NCI-H1092 (cell line): ENCODE results near the gene ZFAND2A.

Experiments used
- DNase-seq: peaks from one replicate; lab custom pipeline; 2025; lab: John Stamatoyannopoulos, UW

ZFAND2A gene

GRCh38 chr7:1106793-1107421 lies 53.1 kb downstream of the ZFAND2A start:
- DNase-seq: no peak

GRCh38 chr7:1106063-1106792 lies 53.8 kb downstream of the ZFAND2A start:
- DNase-seq: no peak

- no peak for DNase-seq
Measured at GRCh38 chr7:1105189-1105588, 54.8 kb downstream of the ZFAND2A start.

GRCh38 chr7:1104516-1105179 lies 55.3 kb downstream of the ZFAND2A start:
- DNase-seq: no peak

GRCh38 chr7:1103789-1104515 lies 56.0 kb downstream of the ZFAND2A start:
- DNase-seq: no peak

DNA sequence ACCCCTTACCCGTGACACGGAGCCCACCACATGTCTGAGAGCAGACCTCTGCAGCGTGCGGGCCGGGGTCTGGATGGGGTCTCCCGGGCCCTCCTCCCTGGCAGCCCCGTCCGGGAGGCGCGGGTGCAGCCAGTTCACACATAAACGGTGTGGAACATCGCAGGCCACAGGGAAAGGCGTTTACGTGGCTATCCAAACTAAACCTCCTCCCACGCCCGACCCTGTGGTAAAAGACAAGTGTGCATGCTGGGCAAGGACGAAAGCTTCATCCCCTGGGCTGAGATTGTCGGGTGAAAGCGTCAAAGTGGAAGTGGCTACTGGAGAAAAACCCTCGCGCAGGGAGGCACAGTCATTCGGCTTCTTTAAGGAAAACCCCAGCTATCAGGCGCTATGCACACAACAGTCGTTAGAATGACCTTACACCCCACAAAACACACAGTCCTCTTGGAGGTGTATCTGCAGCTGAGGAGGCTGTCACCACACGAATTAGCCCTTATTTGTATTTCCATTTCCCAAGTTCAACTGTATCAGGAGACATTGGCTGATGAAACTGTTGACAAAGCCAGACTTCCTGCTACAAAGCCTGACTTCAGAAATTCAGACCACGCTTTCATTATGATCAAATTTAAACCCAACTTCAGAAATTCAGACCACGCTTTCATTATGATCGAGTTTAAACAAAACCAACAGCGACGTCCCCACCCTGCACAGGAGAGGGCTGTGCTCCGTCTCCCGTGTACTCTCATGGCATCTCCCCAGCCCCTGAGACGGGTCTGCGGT lies 56.8 kb downstream of the ZFAND2A start:
- DNase-seq: no peak
